Measurements from ENCODE around the gene OR8B8. TPM values are rescaled to one million over a fixed set of nuclear protein-coding genes. Genes with fewer than 3 reads are reported as not detected.
"Not testable (repeated sequence)": the region's sequence is repeated elsewhere in the genome, so short reads cannot be mapped to it uniquely, and the experiment has no call there.

The OR8B8 gene
- total RNA-seq, 1 donor from 2014 or later: not detected

GRCh38 chr11:124405581-124405980, 39.9 kb downstream of the OR8B8 start:
- Mint-ChIP-seq H3K9me3 (ENCODE audit: unreplicated experiment) (peaks cover 6% of the 10 kb centered on the region), H3K27ac (ENCODE audit: unreplicated experiment) (no peak overlapping the region), H3K4me3 (ENCODE audit: unreplicated experiment) (no peak overlapping the region), H3K4me1 (ENCODE audit: low read depth, unreplicated experiment) (peaks cover 2% of the 10 kb centered on the region), H3K27me3 (ENCODE audit: unreplicated experiment) (no peaks in the 10 kb centered on the region), H3K36me3 (ENCODE audit: unreplicated experiment) (no peaks in the 10 kb centered on the region)
- TF ChIP-seq CTCF (IDR thresholded peaks at IDR 0.05; ENCODE audit: partially characterized antibody, unreplicated experiment): no peak
- DNase-seq: no peak

GRCh38 chr11:124403186-124403585, 42.3 kb downstream of the OR8B8 start:
- not testable (repeated sequence) for H3K27me3 Mint-ChIP-seq (ENCODE audit: unreplicated experiment); H3K4me3 Mint-ChIP-seq (ENCODE audit: unreplicated experiment); H3K4me1 Mint-ChIP-seq (ENCODE audit: low read depth, unreplicated experiment); DNase-seq; H3K9me3 Mint-ChIP-seq (ENCODE audit: unreplicated experiment); H3K36me3 Mint-ChIP-seq (ENCODE audit: unreplicated experiment); H3K27ac Mint-ChIP-seq (ENCODE audit: unreplicated experiment)

GRCh38 chr11:124402326-124402922, 43.1 kb downstream of the OR8B8 start:
- no peaks in the 10 kb centered on the region for H3K27me3 Mint-ChIP-seq (ENCODE audit: unreplicated experiment)
- peak; percentile 71 for TF ChIP-seq CTCF (IDR thresholded peaks at IDR 0.05; ENCODE audit: partially characterized antibody, unreplicated experiment)
- peak overlapping the region; percentile 66 for H3K27ac Mint-ChIP-seq (ENCODE audit: unreplicated experiment)
- no peak overlapping the region for H3K4me3 Mint-ChIP-seq (ENCODE audit: unreplicated experiment)
- H3K4me1 Mint-ChIP-seq (ENCODE audit: low read depth, unreplicated experiment): peaks cover 2% of the 10 kb centered on the region
- peaks cover 6% of the 10 kb centered on the region for H3K9me3 Mint-ChIP-seq (ENCODE audit: unreplicated experiment)
- no peaks in the 10 kb centered on the region for H3K36me3 Mint-ChIP-seq (ENCODE audit: unreplicated experiment)
- peak; percentile 56 for DNase-seq

GRCh38 chr11:124398924-124399323, 46.6 kb downstream of the OR8B8 start, which contains the start of gene OR8B3:
OR8B3 (minus strand) TSS chr11:124399024; CDS start chr11:124397351, 1,673 bp downstream.
- Mint-ChIP-seq H3K27me3 (ENCODE audit: unreplicated experiment) (no peaks in the 10 kb centered on the region), H3K27ac (ENCODE audit: unreplicated experiment) (no peak within 1 kb of the TSS), H3K9me3 (ENCODE audit: unreplicated experiment) (peaks cover 6% of the 10 kb centered on the region), H3K4me1 (ENCODE audit: low read depth, unreplicated experiment) (peaks cover 2% of the 10 kb centered on the region), H3K36me3 (ENCODE audit: unreplicated experiment) (no peaks in the 10 kb centered on the region), H3K4me3 (ENCODE audit: unreplicated experiment) (no peak within 1 kb of the TSS)
- TF ChIP-seq CTCF (IDR thresholded peaks at IDR 0.05; ENCODE audit: partially characterized antibody, unreplicated experiment): no peak
- DNase-seq: no peak

- H3K36me3 Mint-ChIP-seq (ENCODE audit: unreplicated experiment); H3K4me1 Mint-ChIP-seq (ENCODE audit: low read depth, unreplicated experiment); H3K27ac Mint-ChIP-seq (ENCODE audit: unreplicated experiment); DNase-seq; H3K9me3 Mint-ChIP-seq (ENCODE audit: unreplicated experiment); H3K27me3 Mint-ChIP-seq (ENCODE audit: unreplicated experiment); H3K4me3 Mint-ChIP-seq (ENCODE audit: unreplicated experiment): not testable (repeated sequence)
These were observed 48.6 kb downstream of the OR8B8 start for GRCh38 chr11:124396847-124397246.

GRCh38 chr11:124394408-124394807, 51.1 kb downstream of the OR8B8 start:
- Mint-ChIP-seq H3K4me1 (ENCODE audit: low read depth, unreplicated experiment) (no peaks in the 10 kb centered on the region), H3K27ac (ENCODE audit: unreplicated experiment) (no peak overlapping the region), H3K4me3 (ENCODE audit: unreplicated experiment) (no peak overlapping the region), H3K9me3 (ENCODE audit: unreplicated experiment) (no peaks in the 10 kb centered on the region), H3K36me3 (ENCODE audit: unreplicated experiment) (no peaks in the 10 kb centered on the region), H3K27me3 (ENCODE audit: unreplicated experiment) (peaks cover 1% of the 10 kb centered on the region)
- no peak for TF ChIP-seq CTCF (IDR thresholded peaks at IDR 0.05; ENCODE audit: partially characterized antibody, unreplicated experiment)
- no peak for DNase-seq

Other genes starting within 250 kb of the OR8B8 start
- gene OR8G1, start 204.6 kb downstream of the OR8B8 start, total RNA-seq (ENCODE audit: unreplicated experiment): not detected
- gene OR8G5, start 189.3 kb downstream of the OR8B8 start, total RNA-seq (ENCODE audit: unreplicated experiment): not detected
- not detected for gene OR8D1, start 131.7 kb downstream of the OR8B8 start, total RNA-seq (ENCODE audit: unreplicated experiment)
- not detected for gene OR8D2, start 125.5 kb downstream of the OR8B8 start, total RNA-seq (ENCODE audit: unreplicated experiment)
- gene OR8B2, start 61.2 kb downstream of the OR8B8 start, total RNA-seq (ENCODE audit: unreplicated experiment): not detected
- gene OR8B3, start 46.7 kb downstream of the OR8B8 start, total RNA-seq (ENCODE audit: unreplicated experiment): not detected
- not detected for gene OR8B4, start 20.8 kb downstream of the OR8B8 start, total RNA-seq (ENCODE audit: unreplicated experiment)
- gene OR8B12, start 98.0 kb upstream of the OR8B8 start, total RNA-seq (ENCODE audit: unreplicated experiment): not detected
- gene OR8A1, start 124.3 kb upstream of the OR8B8 start, total RNA-seq (ENCODE audit: unreplicated experiment): not detected
- gene PANX3, start 165.7 kb upstream of the OR8B8 start, total RNA-seq (ENCODE audit: unreplicated experiment): not detected
- gene TBRG1, start 177.2 kb upstream of the OR8B8 start, total RNA-seq (ENCODE audit: unreplicated experiment): 35.3 TPM
- gene SIAE, start 228.0 kb upstream of the OR8B8 start, total RNA-seq (ENCODE audit: unreplicated experiment): 4.5 TPM
- 4.6 TPM for gene SPA17, start 228.2 kb upstream of the OR8B8 start, total RNA-seq (ENCODE audit: unreplicated experiment)